CMK (cell line): ENCODE results near the gene CYGB.
"Not testable (repeated sequence)": the region's sequence is repeated elsewhere in the genome, so short reads cannot be mapped to it uniquely, and the experiment has no call there.

ENCODE experiments used
- DNase-seq: peaks from one replicate; pipeline ENCODE4 v3.0.0-alpha.2; 2010; ENCODE audit warnings: low read depth

Gene CYGB

DNA sequence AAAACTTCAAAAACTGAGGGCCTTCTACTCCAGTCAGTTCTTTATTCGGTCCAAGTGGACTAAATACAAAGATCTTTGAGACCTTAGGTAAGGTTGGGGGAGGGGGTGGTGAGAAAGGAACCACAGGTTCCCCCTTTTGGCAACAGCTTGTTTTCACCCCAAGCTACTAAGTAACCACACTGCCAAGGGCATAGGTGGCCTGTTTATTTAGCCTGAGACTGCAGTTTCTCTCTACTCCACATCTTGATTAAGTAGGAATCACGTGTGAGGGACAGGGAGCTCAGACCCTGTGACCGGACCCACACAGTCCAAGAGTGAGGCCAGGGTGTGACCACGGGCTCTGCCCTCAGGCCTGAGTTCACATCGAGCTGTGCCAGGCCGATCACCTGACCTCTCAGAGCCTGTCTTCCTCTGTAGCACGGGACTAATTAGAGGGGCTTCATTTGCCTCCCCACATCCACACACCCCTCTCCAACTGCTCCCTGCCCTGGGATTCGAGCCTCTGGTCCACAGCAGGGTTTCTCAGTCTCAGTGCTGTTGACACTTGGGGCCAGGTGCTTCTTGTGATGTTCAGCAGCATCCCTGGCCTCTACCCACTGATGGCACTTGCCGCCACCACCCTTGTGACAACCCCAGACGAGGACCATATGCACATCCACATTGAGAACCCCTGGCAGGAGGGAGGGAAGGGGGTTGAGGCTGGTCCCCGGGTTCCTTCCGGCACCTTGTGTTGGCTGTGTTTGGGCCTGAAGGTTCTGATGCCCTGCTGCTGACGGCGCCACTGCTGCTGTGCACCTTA, 30.3 kb upstream of the CYGB start:
- no peak for DNase-seq

DNA sequence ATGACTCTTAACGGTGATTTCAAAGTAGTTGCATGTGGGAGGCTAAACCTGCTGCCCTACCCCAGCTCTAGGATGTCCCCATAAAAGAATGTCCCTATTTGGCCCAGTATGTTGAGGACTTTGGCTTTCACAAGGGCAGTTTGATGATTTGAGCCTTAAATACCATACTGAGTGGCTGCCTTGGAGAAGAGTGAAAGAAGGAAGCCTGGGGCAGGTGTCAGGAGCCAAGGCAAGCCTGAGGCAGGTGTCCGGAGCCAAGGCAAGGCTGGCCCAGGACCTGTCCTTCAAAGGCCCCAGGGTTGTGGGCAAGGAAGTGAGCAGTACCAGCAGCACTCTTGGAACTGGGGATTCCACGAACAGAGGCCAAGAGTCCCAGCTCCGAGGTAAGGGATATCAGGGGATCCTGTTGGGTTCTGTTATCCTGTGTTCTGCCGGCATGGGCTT, 29.5 kb upstream of the CYGB start:
- no peak for DNase-seq

DNA sequence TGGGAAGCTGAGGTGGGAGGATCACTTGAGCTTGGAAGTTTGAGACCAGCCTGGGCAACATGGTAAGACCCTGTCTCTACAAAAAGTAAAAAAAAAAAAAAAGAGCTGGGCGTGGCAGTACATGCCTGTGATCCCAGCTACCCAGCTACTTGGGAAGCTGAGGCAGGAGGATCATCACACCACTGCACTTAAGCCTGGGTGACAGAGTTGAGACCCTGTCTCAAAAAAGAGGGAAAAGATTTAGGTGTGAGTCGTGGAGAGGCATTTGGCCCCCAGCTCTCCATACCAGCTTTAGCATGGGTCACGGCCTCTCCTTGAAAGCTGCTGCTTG, 29.1 kb upstream of the CYGB start:
- no peak for DNase-seq

DNA sequence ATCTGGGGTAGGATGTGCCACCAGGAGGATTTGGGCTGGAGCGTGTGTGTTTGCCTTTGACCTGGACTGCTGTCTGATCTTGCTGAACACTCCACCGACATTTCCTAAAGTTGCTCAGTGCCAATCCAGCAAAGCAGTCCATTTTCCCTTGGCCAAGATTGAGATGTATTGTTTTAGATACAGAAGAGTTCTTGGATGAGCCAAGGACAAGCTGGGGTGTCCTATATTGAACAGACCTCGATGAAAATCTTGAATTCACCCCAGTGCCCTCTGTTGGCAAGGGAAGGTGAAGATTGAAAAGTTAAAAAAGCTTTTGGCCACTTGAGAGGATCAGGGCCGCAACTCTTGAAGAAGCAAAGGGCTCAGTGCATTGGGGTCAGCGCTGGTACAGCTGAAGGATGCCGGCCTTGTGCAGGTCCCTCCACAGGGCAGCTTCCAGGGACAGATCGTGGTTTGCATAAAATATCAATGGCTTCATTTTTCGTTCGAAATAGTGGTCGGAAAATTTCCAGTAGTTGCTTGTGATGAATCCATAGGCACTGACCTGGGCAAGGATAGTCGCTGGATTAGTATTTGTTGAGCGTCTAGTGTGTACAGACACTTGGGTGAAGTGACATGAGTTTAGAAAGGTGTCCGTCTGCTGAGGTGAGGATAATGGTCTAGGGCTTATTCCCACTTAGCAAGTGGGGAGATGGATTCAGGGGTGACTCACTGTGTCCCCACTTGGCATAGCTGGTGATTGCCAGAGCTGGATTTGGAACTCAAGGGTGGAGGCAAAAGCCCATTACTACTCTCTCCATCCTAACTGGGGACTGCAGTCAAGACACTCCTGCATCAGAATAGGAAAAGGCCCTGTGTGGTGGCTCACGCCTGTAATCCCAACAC, 28.5 kb upstream of the CYGB start:
- DNase-seq, result no peak

DNA sequence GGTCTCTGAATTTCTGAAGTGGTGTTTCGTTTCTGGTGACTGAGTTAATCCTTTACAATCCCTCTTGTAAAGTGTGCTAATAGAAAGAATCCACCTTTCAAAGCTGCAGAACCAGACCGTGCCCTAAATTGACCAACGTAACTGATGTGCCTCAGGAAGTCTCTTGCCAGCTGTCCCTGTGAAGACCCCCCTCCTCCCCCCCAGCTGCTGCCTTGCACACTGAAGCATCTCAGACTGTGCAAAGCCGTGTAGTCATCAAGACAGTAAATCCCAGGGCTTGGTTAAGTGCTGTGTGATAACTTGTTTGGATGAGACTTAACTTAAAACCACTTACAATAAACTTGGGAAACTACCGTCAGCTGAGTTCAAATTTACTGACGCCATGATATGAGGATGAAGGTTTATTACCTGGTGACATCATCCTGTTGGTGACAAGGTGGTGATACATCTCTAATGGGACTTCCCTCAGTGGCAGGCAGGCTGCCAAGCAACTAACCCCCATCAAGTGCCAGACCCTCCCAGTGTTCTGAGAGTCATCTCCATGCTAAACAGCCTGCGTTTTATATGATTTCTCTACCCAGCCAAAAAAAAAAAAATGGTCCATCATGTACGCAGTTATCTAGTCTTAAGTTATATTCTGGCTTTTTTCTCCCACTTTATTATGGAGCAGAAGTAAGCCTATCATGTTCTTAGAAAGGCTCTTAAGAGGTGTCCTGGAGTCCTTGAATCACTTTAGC, 27.6 kb upstream of the CYGB start:
- DNase-seq, result not testable (repeated sequence)

DNA sequence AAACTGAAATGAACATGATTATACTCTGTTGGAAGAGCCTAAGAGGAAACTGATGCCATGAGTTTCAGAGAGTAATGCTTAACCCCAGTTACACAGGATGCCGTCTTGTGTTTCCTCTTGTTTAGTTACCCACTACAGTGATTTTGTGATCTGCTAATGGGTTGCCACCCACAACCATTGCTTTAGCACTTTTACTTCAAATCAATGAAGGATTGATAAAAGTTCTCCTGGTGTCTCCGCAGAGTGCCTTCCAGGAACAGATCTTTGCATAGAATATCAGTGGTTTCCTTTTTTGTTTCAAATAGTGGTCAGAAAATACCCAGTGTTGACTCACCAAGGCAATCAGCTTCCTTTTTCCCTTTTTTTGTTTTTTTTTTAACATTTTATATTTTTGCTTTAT, 25.9 kb upstream of the CYGB start:
- DNase-seq, result not testable (repeated sequence)

DNA sequence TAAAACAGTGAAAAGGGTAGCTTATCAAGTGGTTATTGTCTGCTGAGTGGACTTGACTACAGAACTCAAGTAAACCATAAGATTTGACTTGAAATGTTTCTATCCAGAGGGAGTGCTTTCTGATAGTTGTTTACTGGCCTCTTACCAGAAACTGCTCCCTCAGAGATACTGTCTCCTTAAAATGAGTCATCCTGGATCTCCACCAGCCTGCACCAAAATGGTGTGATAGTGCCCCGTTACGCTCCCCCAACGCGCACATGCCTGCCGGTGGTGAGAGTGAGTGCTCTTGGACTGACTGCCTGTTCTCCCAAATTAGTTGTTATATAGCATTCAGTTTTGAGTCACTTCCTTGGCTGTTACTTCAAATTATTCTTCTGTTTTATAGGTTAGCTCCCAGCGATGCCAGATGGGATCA, 25.2 kb upstream of the CYGB start:
- no peak for DNase-seq

DNA sequence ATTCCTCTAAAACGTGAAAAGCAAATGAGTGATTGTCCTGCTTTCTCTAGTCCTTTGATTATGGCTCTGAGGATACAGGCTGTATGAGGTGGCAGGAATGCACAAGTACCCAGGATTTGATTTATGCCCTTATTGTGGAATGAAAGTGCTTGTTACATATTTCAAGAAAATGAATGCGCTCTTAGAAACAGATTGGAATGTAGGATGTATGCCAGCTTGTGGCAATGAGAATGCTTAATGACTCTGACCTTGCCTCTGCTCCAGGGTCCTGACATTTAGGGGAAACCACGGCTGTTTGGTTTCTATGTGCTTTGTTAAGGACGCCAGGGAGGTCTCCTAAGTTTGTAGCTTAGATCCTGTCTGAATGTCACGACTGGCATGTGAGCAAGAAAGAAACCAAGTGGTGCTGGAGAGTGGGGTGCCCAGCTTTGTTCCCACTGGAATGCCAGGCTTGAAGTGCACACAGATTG, 24.3 kb upstream of the CYGB start:
- no peak for DNase-seq

DNA sequence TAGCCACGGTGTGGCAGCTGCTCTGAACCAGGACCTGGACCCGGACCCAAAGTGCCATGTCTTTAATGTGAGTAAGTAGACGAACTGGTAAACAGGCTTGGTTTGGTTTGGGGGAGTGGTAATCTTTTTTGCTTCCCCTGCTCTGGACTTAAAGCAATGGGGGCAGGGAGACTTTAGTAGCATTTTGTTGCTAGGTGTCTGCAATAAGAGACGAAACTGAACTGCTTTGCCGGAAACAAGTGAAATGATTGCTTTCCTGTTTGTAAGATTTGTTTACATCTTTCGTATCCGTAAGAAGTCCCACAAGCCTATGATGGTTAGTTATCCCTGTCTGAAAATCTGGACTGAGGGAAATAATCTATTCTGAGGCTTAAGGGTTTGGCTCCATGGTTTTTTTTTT, 23.8 kb upstream of the CYGB start:
- DNase-seq, result no peak

DNA sequence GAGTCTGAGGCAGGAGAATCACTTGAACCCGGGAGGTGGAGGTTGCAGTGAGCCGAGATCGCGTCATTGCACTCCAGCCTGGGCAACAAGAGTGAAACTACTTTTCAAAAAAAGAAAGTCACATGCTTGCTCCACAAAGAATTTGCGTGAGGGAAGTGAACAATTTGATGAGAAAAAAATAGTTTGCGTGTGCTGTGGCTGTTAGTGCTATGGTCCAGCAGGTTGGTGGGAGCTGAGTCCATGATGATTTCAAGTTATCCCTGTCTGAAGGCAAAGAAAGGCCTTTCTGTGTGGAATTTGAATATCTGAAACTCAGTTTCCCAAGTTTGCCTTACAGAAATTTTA, 23.3 kb upstream of the CYGB start:
- DNase-seq, result no peak

DNA sequence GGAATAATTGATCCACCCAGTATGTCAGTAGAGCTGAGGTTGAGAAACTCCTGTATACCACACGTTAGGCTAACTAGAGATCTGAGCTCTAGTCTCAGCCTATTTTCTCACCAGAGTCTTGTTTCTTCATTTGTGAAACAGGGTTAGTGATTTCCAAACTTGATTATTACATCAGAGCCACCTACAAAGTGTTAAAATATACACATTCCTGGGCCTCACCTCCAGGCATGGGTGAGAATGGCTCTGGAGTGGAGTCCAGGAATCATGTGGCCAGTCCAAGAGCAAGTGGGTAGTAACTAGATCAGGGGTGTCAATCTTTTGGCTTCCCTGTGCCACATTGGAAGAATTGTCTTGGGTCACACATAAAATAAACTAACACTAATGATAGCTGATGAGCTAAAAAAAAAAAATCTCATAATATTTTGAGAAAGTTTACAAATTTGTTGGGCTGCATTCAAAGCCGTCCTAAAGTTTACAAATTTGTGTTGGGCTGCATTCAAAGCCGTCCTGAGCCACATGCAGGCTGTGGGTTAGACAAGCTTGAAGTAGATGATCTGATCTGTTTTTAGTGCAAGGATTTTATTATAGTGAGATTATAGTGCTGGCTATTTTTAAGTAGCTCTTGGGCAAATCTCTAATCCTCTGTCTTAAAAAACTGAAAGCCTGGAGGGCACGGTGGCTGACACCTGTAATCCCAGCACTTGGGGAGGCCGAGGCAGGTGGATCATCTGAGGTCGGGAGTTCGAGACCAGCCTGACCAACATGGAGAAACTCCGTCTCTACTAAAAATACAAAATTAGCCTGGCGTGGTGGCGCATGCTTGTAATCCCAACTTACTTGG, 22.7 kb upstream of the CYGB start:
- DNase-seq, result no peak

DNA sequence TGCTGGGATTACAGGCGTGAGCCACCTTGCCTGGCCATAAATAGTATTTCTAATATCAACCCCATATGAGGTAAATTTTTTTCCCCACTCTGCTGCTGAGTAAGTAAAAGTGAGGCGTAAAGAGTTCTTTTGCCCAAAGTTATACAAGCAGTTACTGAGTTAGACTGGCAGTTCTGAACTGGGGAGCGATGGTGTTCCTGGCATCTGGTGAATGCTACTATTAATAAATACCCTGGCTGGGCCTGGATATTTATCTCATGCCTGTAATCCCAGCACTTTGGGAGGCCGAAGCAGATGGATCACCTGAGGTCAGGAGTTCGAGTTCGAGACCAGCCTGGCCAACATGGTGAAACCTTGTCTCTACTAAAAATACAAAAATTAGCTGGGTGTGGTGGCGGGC, 22.0 kb upstream of the CYGB start:
- DNase-seq, result not testable (repeated sequence)

DNA sequence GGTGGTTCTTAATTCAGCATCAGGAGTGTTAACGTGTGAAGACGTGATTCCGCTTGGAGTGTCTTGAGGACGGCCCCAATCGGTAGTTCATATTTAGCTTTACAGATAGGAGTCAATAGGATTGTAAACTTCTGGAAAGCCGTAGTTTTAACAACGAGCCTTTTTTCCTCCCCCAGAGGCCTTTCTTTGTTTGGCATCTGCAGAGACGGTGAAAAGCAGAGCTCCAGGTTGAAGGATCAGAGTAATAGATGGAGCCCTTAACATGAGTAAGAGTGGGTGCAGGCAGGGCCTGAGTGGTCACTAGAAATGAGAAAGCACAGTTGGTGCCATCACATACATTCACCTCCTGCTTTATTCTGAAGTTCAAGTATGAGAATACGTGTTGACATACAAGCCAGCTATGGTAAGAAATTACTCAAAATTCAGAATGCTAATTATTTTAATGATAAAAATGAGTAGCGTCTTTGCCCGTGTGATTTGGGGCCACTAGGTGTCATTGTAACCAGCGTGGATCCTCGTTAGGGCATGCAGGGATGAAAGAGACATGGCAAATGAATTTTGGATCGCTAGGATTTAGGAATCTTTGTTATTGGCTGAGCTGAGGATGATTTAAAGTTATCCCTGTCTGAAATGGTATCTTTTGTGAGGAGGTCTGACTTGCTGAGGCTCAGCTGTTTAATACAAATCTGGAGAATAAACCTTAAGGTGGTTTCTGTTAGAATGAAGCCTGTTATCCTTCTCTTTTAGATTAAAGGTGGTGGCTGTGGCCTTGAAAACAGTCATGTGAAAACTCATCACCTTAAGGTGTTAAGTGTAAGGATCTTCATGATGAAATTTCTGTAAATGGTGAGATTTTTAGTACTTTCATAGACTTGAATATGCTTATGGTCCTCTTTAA, 20.9 kb upstream of the CYGB start:
- DNase-seq, result no peak

DNA sequence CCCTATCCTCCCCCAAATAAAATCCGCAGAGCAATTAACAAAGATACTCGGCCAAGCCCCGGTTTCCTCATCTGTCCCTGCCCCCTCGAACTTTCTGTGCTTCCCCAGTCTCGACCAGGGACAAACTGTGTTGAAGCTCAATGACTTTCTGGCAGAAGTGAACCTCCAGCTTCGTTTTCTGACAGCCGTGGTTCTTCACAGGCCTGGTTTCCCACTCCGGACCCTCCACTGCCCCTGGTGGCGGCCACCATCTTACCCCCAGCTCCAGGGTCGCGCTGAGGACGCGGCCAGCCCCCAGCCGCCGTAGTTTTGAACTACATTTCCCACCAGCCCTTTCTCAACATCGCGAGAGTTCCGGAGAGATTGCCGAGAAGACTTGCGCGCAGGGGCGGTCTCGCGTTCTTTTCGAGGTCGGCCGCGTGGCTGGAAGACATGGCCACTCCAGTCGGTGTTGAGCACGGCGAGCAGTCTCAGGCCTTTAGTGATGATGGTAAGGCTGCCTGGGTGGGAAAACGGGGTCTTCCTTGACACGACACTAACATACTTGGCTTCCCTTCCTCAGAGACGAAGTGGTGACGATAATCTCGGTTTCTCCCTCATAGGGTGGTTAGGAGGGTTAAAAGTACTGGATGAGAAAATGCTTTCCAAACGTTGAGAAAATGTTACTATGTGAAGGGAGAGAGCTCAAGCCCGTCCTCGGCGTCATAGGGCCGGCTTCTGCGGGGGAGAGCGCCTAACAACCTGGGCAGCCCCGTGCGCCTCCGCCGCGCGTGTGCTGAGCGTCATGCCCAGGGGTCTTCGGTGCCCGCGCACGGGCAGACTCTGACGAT, 20.1 kb upstream of the CYGB start:
- DNase-seq, result peak; percentile 94

DNA sequence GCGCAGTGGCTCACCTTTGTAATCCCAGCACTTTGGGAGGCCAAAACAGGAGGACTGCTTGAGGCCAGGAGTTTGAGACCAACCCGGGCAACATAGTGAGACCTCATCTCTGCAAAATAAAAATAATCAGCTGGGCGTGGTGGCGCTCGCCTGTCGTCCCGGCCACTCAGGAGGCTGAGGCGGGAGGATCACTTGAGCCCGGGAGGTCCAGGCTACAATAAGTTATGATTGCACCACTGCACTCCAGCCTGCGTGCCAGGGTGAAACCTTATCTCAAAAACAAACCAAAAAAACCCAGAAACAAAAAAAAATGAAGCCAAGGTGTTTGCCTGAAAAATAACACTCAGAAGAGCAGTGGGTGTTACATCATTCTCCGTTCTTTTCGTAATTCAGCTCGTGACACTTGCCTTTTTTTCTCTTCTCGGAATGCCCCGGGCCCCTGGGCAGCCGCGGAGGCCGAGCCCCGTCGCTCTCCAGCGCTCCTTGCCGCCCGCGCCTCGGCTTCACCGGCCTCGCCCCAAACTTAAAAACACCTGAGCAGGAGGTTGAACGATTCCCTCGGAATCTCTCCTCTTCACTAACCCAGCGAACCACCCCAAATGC, 19.4 kb upstream of the CYGB start:
- no peak for DNase-seq

DNA sequence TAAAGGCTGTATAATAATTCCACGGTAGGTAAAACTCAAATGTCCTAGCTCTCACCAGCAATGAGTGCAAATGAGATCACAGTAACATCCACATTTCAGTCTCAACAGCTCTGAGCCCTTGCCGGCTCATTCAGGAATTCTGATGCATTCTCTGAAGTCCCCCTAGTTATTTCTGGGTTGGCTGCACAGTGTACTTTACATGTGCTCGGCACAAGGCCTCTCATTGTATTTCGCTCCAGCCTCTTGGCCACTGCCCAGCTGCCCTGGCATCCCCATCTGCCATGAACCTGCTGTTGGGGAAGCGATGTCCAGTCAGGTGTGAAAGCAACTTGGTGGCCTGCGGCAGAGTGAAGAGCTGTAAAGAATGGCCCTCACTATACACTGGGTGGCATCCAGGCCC, 16.6 kb upstream of the CYGB start:
- DNase-seq, result no peak

DNA sequence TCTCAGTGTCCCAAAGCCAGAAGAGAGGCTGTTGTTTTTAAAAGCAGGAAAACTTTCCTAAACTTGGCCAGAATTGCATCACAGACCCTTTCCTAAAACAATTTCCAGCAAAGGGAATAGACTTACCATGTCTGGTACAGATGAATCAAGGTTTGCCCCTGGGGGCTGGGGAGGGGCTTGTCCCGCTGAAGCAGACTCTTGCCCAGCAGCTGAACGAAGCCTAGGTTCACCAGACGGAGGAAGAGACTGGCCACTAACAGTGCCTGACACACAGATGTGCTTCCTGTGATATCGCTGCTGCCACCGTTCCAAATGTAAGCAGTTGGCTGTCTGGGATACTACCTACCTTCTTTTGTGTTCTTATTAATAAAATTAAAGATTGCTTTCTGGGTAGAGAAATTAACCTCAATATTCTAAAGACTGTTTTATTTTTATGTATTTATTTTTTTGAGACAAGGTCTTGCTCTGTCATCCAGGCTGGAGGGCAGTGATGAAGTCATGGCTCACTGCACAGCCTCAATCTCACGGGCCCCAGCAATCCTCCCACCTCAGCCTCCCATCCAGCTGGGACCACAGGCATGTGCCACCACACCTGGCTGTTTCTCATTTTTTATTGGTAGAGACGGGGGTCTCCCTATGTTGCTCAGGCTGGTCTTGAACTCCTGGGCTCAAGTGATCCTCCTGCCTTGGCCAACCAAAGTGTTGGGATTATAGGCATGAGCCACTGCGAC, 15.8 kb upstream of the CYGB start:
- no peak for DNase-seq

DNA sequence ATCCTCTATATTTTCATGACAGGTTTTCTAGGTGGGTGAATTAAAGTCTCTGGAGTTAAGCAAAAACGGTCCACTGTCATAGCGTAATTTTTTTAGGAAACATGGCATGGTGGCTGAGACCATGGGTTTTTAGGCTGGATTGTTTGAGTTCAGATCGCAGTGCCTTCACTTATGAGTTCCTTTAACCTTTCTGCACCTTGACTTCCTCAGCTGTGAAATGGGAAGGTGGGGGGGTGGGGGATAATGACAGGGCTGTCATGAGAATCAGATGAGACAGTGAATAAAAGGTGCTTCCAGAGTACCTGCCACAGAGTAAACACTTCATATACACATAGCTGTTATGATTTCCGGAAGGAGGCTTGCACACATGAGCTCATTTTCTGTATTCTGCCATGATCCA, 14.2 kb upstream of the CYGB start:
- DNase-seq, result no peak
